Liver (tissue), 3 donors: ENCODE measurements around the gene ZNF710.

Experiments used
- CTCF ChIP-seq: fragments of 150-350 bp; IDR thresholded peaks from 2 replicates; pipeline ENCODE4 v1.5.1; 2017; ENCODE audit warnings: improper control_type of control experiment, low read depth, low read length; ENCODE audit not compliant: missing input control
- EGR1 ChIP-seq, 2 donors: IDR thresholded peaks; 2 replicates each; pipeline ENCODE4 v1.6.1; 2016 to 2018; ENCODE audit warnings: antibody characterized with exemption in 2 of 2, low read depth in 2 of 2
- FOXA1 ChIP-seq: IDR thresholded peaks from 2 replicates; pipeline ENCODE4 v1.6.1; 2016; ENCODE audit warnings: antibody characterized with exemption
- GABPA ChIP-seq, 2 donors: IDR thresholded peaks in 1 of 2; conservative IDR thresholded peaks in 1 of 2; 2 replicates each; pipeline ENCODE4 v1.6.1; 2016; ENCODE audit warnings: antibody characterized with exemption in 2 of 2, mild to moderate bottlenecking in 1 of 2, moderate library complexity in 1 of 2
- HNF4A ChIP-seq, 2 donors: conservative IDR thresholded peaks; 2 replicates each; pipeline ENCODE4 v1.6.1; 2016; ENCODE audit warnings: antibody characterized with exemption in 2 of 2, mild to moderate bottlenecking in 2 of 2
- JUND ChIP-seq, 2 donors: IDR thresholded peaks; 2 replicates each; pipeline ENCODE4 v1.6.1; 2016; ENCODE audit warnings: antibody characterized with exemption in 2 of 2
- MAX ChIP-seq: IDR thresholded peaks from 2 replicates; pipeline ENCODE4 v1.6.1; 2016; ENCODE audit warnings: antibody characterized with exemption
- NR2F2 ChIP-seq: IDR thresholded peaks from 2 replicates; pipeline ENCODE4 v1.6.1; 2016; ENCODE audit warnings: antibody characterized with exemption
- RAD21 ChIP-seq, 2 donors: IDR thresholded peaks; 2 replicates each; pipeline ENCODE4 v1.6.1; 2016; ENCODE audit warnings: antibody characterized with exemption in 2 of 2, mild to moderate bottlenecking in 2 of 2
- REST ChIP-seq: IDR thresholded peaks from 2 replicates; pipeline ENCODE4 v1.6.1; 2016; ENCODE audit warnings: antibody characterized with exemption, mild to moderate bottlenecking
- SP1 ChIP-seq: IDR thresholded peaks from 2 replicates; pipeline ENCODE4 v1.6.1; 2018; ENCODE audit warnings: antibody characterized with exemption, mild to moderate bottlenecking
- TAF1 ChIP-seq: conservative IDR thresholded peaks from 2 replicates; pipeline ENCODE4 v1.6.1; 2016; ENCODE audit warnings: antibody characterized with exemption, mild to moderate bottlenecking
- YY1 ChIP-seq: IDR thresholded peaks from 2 replicates; pipeline ENCODE4 v1.6.1; 2016; ENCODE audit warnings: antibody characterized with exemption, mild to moderate bottlenecking
- ZBTB33 ChIP-seq: IDR thresholded peaks from 2 replicates; pipeline ENCODE4 v1.6.1; 2016; ENCODE audit warnings: antibody characterized with exemption
- donor health status: healthy.
- donor health status: healthy.

GRCh38 chr15:90126596-90127435, 125.7 kb downstream of the ZNF710 start:
- TF ChIP-seq EGR1 (IDR thresholded peaks at IDR 0.05; ENCODE audit: low read depth in 2 of 2) (peak in 1 of 2 donors; percentile 54), CTCF (no peak), JUND (IDR thresholded peaks at IDR 0.05) (peak in 1 of 2 donors; percentile 67), REST (no peak), MAX (peak; percentile 76), TAF1 (no peak), RAD21 (IDR thresholded peaks at IDR 0.05) (peak; percentile 33 to 39), YY1 (peak; percentile 13), SP1 (peak; percentile 75), HNF4A (conservative IDR thresholded peaks at IDR 0.05) (peak; percentile 59 to 78), GABPA (IDR thresholded peaks at IDR 0.05 in 1 of 2, conservative IDR thresholded peaks at IDR 0.05 in 1 of 2) (peak in 1 of 2 donors; percentile 14), FOXA1 (no peak), ZBTB33 (peak; percentile 69), NR2F2 (no peak)
